Prostate gland (tissue), 2 donors: ENCODE data around the gene OTOF. TPM values are rescaled to one million over a fixed set of nuclear protein-coding genes. Genes with fewer than 3 reads are reported as not detected.

ENCODE experiments used
- DNase-seq: peaks from one replicate; pipeline ENCODE4 v3.0.0-alpha.2; 2019; ENCODE audit warnings: low spot score
- H3K27ac ChIP-seq, 2 donors: fragments of 200-600 bp; sonication (generic); 2 replicates each; pipeline ENCODE4 v1.5.1; 2017 to 2019
- H3K27me3 ChIP-seq: fragments of 200-600 bp; sonication (generic); replicated peaks from 2 replicates; pipeline ENCODE4 v1.5.1; 2019; ENCODE audit not compliant: insufficient read depth
- H3K36me3 ChIP-seq, 2 donors: fragments of 200-600 bp; sonication (generic); 1 replicate in 1 of 2; 2 replicates in 1 of 2; pipeline versions ENCODE4 v1.5.1 to v1.8.1; 2017 to 2019
- H3K4me1 ChIP-seq: fragments of 200-600 bp; sonication (generic); replicated peaks from 2 replicates; pipeline ENCODE4 v1.5.1; 2019
- H3K4me3 ChIP-seq, 2 donors: fragments of 200-600 bp; sonication (generic); 2 replicates each; pipeline ENCODE4 v1.5.1; 2017 to 2019
- H3K9me3 ChIP-seq: fragments of 200-600 bp; sonication (generic); 2 replicates; pipeline ENCODE4 v1.5.1; 2017
- CTCF ChIP-seq, 4 experiments: fragments of 200-600 bp in 2 of 4; fragments of 450-650 bp in 2 of 4; sonication (generic) in 2 of 4; IDR thresholded peaks; 1 replicate in 3 of 4; 2 replicates in 1 of 4; pipeline ENCODE4 v1.5.1; 2016 to 2019; ENCODE audit warnings: antibody characterized with exemption in 4 of 4, mild to moderate bottlenecking in 2 of 4, moderate library complexity in 2 of 4
- POLR2A ChIP-seq: fragments of 450-650 bp; IDR thresholded peaks from one replicate; pipeline ENCODE4 v1.6.1; 2016; ENCODE audit warnings: antibody characterized with exemption, mild to moderate bottlenecking
- POLR2AphosphoS5 ChIP-seq: sonication (generic); formaldehyde crosslinking; IDR thresholded peaks from one replicate; pipeline ENCODE4 v1.6.1; 2017; ENCODE audit warnings: antibody characterized with exemption
- WGBS: methylation state at CpG from one replicate; pipeline ENCODE4 v1.1.5; 2018; 5-methylcytosine and 5-hydroxymethylcytosine counted together
- intact Hi-C: fragments of 100-400 bp; cut with DNase I; formaldehyde crosslinking; loops from one replicate; pipeline ENCODE4 v1.14.2; 2022
- total RNA-seq, 2 donors: library from RNA; depleted of rRNA; stranded (reverse); fragments of >200 nt; gene quantifications; one replicate each; pipeline ENCODE4 v1.1.0, GENCODE V29; 2016

Gene OTOF
- total RNA-seq, 2 donors from 2014 or later, result 0.68 TPM; not detected in 1

GRCh38 chr2:26422947-26423629, 54.8 kb downstream of the OTOF start:
- intact Hi-C loops, result no loop called here
- Histone ChIP-seq H3K9me3 (no peaks in the 10 kb centered on the region), H3K36me3 (no peaks in the 10 kb centered on the region), H3K4me3 (no peak overlapping the region), H3K4me1 (no peaks in the 10 kb centered on the region), H3K27ac (no peak overlapping the region), H3K27me3 (no peaks in the 10 kb centered on the region)
- 62% methylated on average over 9 of the region's 9 CpGs for WGBS
- TF ChIP-seq POLR2AphosphoS5 (no peak), POLR2A (no peak), CTCF (IDR thresholded peaks at IDR 0.05) (no peak)
- no peak for DNase-seq

- 90% methylated on average over 5 of the region's 5 CpGs for WGBS
- no peaks in the 10 kb centered on the region for H3K36me3 ChIP-seq
- intact Hi-C loops, result no loop called here
- no peak for TF ChIP-seq POLR2AphosphoS5
- TF ChIP-seq CTCF (IDR thresholded peaks at IDR 0.05), result no peak
- TF ChIP-seq POLR2A, result no peak
- no peaks in the 10 kb centered on the region for H3K27me3 ChIP-seq
- H3K4me1 ChIP-seq, result no peaks in the 10 kb centered on the region
- no peak overlapping the region for H3K4me3 ChIP-seq
- no peak for DNase-seq
- H3K9me3 ChIP-seq, result no peaks in the 10 kb centered on the region
- no peak overlapping the region for H3K27ac ChIP-seq
Measured at GRCh38 chr2:26421961-26422360, 56.0 kb downstream of the OTOF start.

- intact Hi-C loops, result no loop called here
- Histone ChIP-seq H3K4me1 (no peaks in the 10 kb centered on the region), H3K36me3 (no peaks in the 10 kb centered on the region), H3K4me3 (no peak overlapping the region), H3K9me3 (no peaks in the 10 kb centered on the region), H3K27me3 (no peaks in the 10 kb centered on the region), H3K27ac (no peak overlapping the region)
- TF ChIP-seq POLR2A, result no peak
- TF ChIP-seq POLR2AphosphoS5, result no peak
- TF ChIP-seq CTCF (IDR thresholded peaks at IDR 0.05), result no peak
- 91% methylated on average over 3 of the region's 3 CpGs for WGBS
- DNase-seq, result no peak
Measured at GRCh38 chr2:26414311-26414710, 63.6 kb downstream of the OTOF start.

- no peaks in the 10 kb centered on the region for H3K36me3 ChIP-seq
- no peak overlapping the region for H3K4me3 ChIP-seq
- 70% methylated on average over 10 of the region's 10 CpGs for WGBS
- no peaks in the 10 kb centered on the region for H3K9me3 ChIP-seq
- H3K4me1 ChIP-seq, result no peaks in the 10 kb centered on the region
- no peak overlapping the region for H3K27ac ChIP-seq
- no peak for DNase-seq
- TF ChIP-seq POLR2AphosphoS5 (no peak), CTCF (IDR thresholded peaks at IDR 0.05) (no peak), POLR2A (no peak)
- no peaks in the 10 kb centered on the region for H3K27me3 ChIP-seq
- intact Hi-C loops, result no loop called here
Measured at GRCh38 chr2:26412091-26412673, 65.7 kb downstream of the OTOF start.

GRCh38 chr2:26411419-26411818, 66.5 kb downstream of the OTOF start:
- TF ChIP-seq POLR2AphosphoS5 (no peak), POLR2A (no peak), CTCF (IDR thresholded peaks at IDR 0.05) (no peak)
- no peaks in the 10 kb centered on the region for H3K36me3 ChIP-seq
- H3K4me3 ChIP-seq, result no peak overlapping the region
- intact Hi-C loops, result no loop called here
- no peaks in the 10 kb centered on the region for H3K9me3 ChIP-seq
- no peak overlapping the region for H3K27ac ChIP-seq
- no peaks in the 10 kb centered on the region for H3K27me3 ChIP-seq
- no peaks in the 10 kb centered on the region for H3K4me1 ChIP-seq
- WGBS, result 94% methylated on average over 6 of the region's 6 CpGs
- no peak for DNase-seq
